A673 (cell line): ENCODE data around the gene NF1. TPM values are rescaled to one million over a fixed set of nuclear protein-coding genes. Genes with fewer than 3 reads are reported as not detected.

ENCODE experiments used
- BruUV-seq: library from RNA; stranded (reverse); fragments of 400-500 nt; replicated peaks from 2 replicates; lab custom pipeline; 2021; lab: Mats Ljungman, UMichigan
- CTCF ChIA-PET: fragments of 300-600 bp; sonication (Branson Sonifier 250); formaldehyde crosslinking; loops from one replicate; lab custom pipeline; 2022; ENCODE audit warnings: antibody characterized with exemption; lab: Charles Lee
- POLR2A ChIA-PET: fragments of 300-600 bp; sonication (Branson Sonifier 250); formaldehyde crosslinking; loops from one replicate; lab custom pipeline; 2022; ENCODE audit warnings: antibody characterized with exemption; ENCODE audit not compliant: low non-redundant PET; lab: Charles Lee
- DNase-seq: peaks from one replicate; pipeline ENCODE4 v3.0.0-alpha.2; 2015; ENCODE audit warnings: low spot score
- H3K27ac ChIP-seq: fragments of 200-600 bp; sonication (generic); 2 replicates; pipeline ENCODE4 v1.5.1; 2016; ENCODE audit warnings: mixed run types, low read depth, mild to moderate bottlenecking, mixed read lengths, antibody characterized with exemption, low read length; ENCODE audit not compliant: poor library complexity, severe bottlenecking
- H3K27me3 ChIP-seq: fragments of 200-600 bp; sonication (generic); replicated peaks from 2 replicates; pipeline ENCODE4 v1.6.1; 2017; ENCODE audit warnings: mixed run types, low read depth, mild to moderate bottlenecking, mixed read lengths, antibody characterized with exemption, low read length; ENCODE audit not compliant: insufficient read depth, poor library complexity
- H3K36me3 ChIP-seq: fragments of 200-600 bp; sonication (generic); 2 replicates; pipeline ENCODE4 v1.6.1; 2016; ENCODE audit warnings: mixed run types, mild to moderate bottlenecking, mixed read lengths, antibody characterized with exemption, low read length; ENCODE audit not compliant: insufficient read depth, poor library complexity, severe bottlenecking
- H3K4me1 ChIP-seq: fragments of 200-600 bp; sonication (generic); 2 replicates; pipeline ENCODE4 v1.6.1; 2017; ENCODE audit warnings: mixed run types, mild to moderate bottlenecking, mixed read lengths, antibody characterized with exemption, low read length; ENCODE audit not compliant: insufficient read depth, poor library complexity, severe bottlenecking
- H3K4me3 ChIP-seq: fragments of 200-600 bp; sonication (generic); 2 replicates; pipeline ENCODE4 v1.5.1; 2016; ENCODE audit warnings: low read depth, mixed run types, mild to moderate bottlenecking, mixed read lengths, low read length; ENCODE audit not compliant: poor library complexity, severe bottlenecking
- H3K9me3 ChIP-seq: fragments of 200-600 bp; sonication (generic); 2 replicates; pipeline ENCODE4 v1.6.1; 2016; ENCODE audit warnings: mixed run types, low read depth, mild to moderate bottlenecking, mixed read lengths, antibody characterized with exemption, low read length; ENCODE audit not compliant: poor library complexity, severe bottlenecking
- EZH2 ChIP-seq: fragments of 200-600 bp; sonication (generic); IDR thresholded peaks from 2 replicates; pipeline ENCODE4 v1.6.1; 2017; ENCODE audit warnings: borderline replicate concordance, low read depth, mild to moderate bottlenecking, mixed read lengths, antibody characterized with exemption, low read length; ENCODE audit not compliant: poor library complexity, severe bottlenecking
- intact Hi-C: fragments of 100-400 bp; cut with micrococcal nuclease; formaldehyde crosslinking; loops from one replicate; pipeline ENCODE4 v1.10.0; 2022; ENCODE audit not compliant: unreplicated experiment
- total RNA-seq: library from RNA; stranded (reverse); gene quantifications from 2 replicates; pipeline ENCODE4 v1.2.3, GENCODE V29; 2021
- TF ChIP-seq, protein P1 (sequence below): fragments of 300-800, 200-600 bp; sonication (generic); conservative IDR thresholded peaks from 2 replicates; pipeline ENCODE4 v1.5.1; 2017; ENCODE audit warnings: low read depth, mild to moderate bottlenecking, antibody characterized with exemption, low read length, moderate library complexity, mixed read lengths

NF1 gene
- total RNA-seq, 1 experiment from 2014 or later: 32.1 TPM

DNA sequence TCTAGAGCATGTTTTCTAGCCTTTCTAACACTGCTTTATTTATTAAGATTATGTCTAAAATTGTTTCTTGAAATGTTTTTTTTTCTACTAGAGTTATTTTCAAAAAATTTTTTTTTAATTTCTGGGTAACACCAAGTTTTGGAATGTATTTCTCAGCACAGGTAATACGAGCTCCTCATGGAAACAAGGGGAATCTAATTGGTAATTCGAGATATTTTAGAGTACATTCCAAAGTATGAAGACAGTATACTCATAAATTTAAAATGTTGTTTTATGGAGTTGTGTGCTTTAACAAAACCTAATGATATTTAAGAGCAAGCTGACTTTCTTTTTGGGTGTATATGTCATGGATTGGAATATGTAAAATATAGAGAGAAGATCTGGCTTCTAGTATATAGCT is 159.9 kb downstream of the NF1 start:
- Histone ChIP-seq H3K9me3 (no peaks in the 10 kb centered on the region), H3K27me3 (no peaks in the 10 kb centered on the region), H3K4me1 (peaks cover 48% of the 10 kb centered on the region), H3K27ac (no peak overlapping the region), H3K36me3 (no peaks in the 10 kb centered on the region), H3K4me3 (no peak overlapping the region)
- TF ChIP-seq EZH2: no peak
- TF ChIP-seq, protein P1, sequence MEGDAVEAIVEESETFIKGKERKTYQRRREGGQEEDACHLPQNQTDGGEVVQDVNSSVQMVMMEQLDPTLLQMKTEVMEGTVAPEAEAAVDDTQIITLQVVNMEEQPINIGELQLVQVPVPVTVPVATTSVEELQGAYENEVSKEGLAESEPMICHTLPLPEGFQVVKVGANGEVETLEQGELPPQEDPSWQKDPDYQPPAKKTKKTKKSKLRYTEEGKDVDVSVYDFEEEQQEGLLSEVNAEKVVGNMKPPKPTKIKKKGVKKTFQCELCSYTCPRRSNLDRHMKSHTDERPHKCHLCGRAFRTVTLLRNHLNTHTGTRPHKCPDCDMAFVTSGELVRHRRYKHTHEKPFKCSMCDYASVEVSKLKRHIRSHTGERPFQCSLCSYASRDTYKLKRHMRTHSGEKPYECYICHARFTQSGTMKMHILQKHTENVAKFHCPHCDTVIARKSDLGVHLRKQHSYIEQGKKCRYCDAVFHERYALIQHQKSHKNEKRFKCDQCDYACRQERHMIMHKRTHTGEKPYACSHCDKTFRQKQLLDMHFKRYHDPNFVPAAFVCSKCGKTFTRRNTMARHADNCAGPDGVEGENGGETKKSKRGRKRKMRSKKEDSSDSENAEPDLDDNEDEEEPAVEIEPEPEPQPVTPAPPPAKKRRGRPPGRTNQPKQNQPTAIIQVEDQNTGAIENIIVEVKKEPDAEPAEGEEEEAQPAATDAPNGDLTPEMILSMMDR: no peak
- intact Hi-C loops: loop anchor here (10.0 kb wide), 1 partner anchor 60 kb away; the partner anchor contains the start of gene EVI2B
- BruUV-seq: no TSS peak
- no peak for DNase-seq
- ChIA-PET POLR2A (no interaction called here), CTCF (no interaction called here)

DNA sequence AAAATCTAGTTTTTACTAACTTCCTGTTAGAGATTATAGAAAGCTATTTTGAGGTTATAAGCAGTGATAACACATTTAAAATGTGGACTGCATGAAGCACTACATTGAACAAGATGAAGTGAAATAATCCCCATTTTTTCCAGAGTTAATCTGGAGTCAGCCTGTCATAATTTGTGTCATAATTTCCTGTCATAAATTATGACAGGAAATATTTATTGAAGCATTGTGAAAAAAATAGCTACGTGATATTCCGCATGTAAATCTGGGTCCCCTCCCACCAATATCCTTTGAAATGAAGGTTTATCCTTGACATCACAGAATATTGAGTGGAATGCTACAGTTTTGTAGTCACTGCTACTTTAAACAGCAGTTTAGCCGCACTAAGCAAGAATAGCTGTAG is 162.2 kb downstream of the NF1 start:
- TF ChIP-seq, protein P1: no peak
- no peak for TF ChIP-seq EZH2
- peak; percentile 28 for DNase-seq
- intact Hi-C loops: loop anchor here (10.0 kb wide), 1 partner anchor 58 kb away; the partner anchor contains the start of gene EVI2B
- no peak overlapping the region for H3K4me3 ChIP-seq
- H3K27ac ChIP-seq: peak overlapping the region; percentile 67
- no TSS peak for BruUV-seq
- CTCF ChIA-PET: no interaction called here
- H3K9me3 ChIP-seq: no peaks in the 10 kb centered on the region
- H3K4me1 ChIP-seq: peaks cover 37% of the 10 kb centered on the region
- H3K27me3 ChIP-seq: no peaks in the 10 kb centered on the region
- H3K36me3 ChIP-seq: peaks cover 5% of the 10 kb centered on the region
- POLR2A ChIA-PET: no interaction called here

DNA sequence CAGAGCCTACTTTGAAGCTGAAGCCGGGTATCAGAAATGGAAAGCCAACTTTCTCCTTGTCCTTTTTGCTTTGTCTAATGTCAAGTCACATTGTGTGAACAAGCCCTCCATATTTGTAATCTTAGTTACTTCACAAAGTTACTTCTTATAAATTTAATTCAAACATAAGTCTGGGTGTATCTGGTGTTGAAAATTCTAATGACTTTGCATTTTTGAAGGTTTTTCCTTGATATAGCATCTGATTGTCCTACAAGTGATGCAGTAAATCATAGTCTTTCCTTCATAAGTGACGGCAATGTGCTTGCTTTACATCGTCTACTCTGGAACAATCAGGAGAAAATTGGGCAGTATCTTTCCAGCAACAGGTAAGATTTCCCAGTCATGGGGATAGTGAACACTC is 165.4 kb downstream of the NF1 start:
- CTCF ChIA-PET: no interaction called here
- peaks cover 5% of the 10 kb centered on the region for H3K36me3 ChIP-seq

More for the DNA sequence above, 165.4 kb downstream of the NF1 start:
- no peak overlapping the region for H3K27ac ChIP-seq
- DNase-seq: no peak
- intact Hi-C loops: no loop called here
- POLR2A ChIA-PET: no interaction called here
- peaks cover 23% of the 10 kb centered on the region for H3K4me1 ChIP-seq
- TF ChIP-seq EZH2: no peak
- TF ChIP-seq, protein P1: no peak
- H3K9me3 ChIP-seq: no peaks in the 10 kb centered on the region
- no TSS peak for BruUV-seq
- no peak overlapping the region for H3K4me3 ChIP-seq
- no peaks in the 10 kb centered on the region for H3K27me3 ChIP-seq
